Measurements from ENCODE around the gene TNPO2. TPM values are rescaled to one million over a fixed set of nuclear protein-coding genes. Genes with fewer than 3 reads are reported as not detected.

TNPO2 gene
- total RNA-seq: 10 to 100 TPM; 65.2 to 76.4 TPM

GRCh38 chr19:12723641-12724426 is at the start of gene TNPO2:
Gene TNPO2, minus strand, starts transcription at chr19:12723932. Its CDS starts 2,955 bp downstream, at chr19:12720977.
- Mint-ChIP-seq H3K4me1 (ENCODE audit: low read depth) (peaks cover 24% of the 10 kb centered on the region), H3K36me3 (peaks cover 39% of the 10 kb centered on the region), H3K9me3 (no peaks in the 10 kb centered on the region), H3K4me3 (peak within 1 kb of the TSS; percentile 92), H3K27ac (peak within 1 kb of the TSS; percentile 95), H3K27me3 (no peaks in the 10 kb centered on the region)
- CTCF ChIA-PET: interaction anchor here (0.7 to 4.8 kb wide), 12 partner anchors 9 to 161 kb away, joined by 3 to 44 read pairs (median 6); partner anchors contain the start of genes JUNB and TRIR
- POLR2A ChIA-PET: interaction anchor here (0.5 to 3.8 kb wide), 12 partner anchors 8 to 217 kb away, joined by 3 to 73 read pairs (median 6); partner anchors contain the start of genes DHPS, FARSA, FBXW9 and GET3
- intact Hi-C loops (cut with micrococcal nuclease): loop anchor here (1.0 to 5.0 kb wide), 5 partner anchors 9 to 213 kb away; partner anchors contain the start of genes CALR, DHPS, FBXW9 and JUNB
- DNase-seq: peak; percentile 82

- no peak for DNase-seq
- peaks cover 23% of the 10 kb centered on the region for H3K4me1 Mint-ChIP-seq (ENCODE audit: low read depth)
- peak overlapping the region; percentile 20 for H3K4me3 Mint-ChIP-seq
- H3K9me3 Mint-ChIP-seq: no peaks in the 10 kb centered on the region
- ChIA-PET POLR2A (interaction anchor here (0.7 kb wide), 1 partner anchor 24 kb away, joined by 3 read pairs; no protein-coding TSS in a partner anchor), CTCF (interaction anchor here (1.3 to 10.4 kb wide), 5 partner anchors 13 to 76 kb away, joined by 3 to 372 read pairs (median 5); partner anchors contain the start of genes JUNB, PRDX2 and THSD8)
- no peak overlapping the region for H3K27ac Mint-ChIP-seq
- no peaks in the 10 kb centered on the region for H3K27me3 Mint-ChIP-seq
- H3K36me3 Mint-ChIP-seq: no peaks in the 10 kb centered on the region
- intact Hi-C loops (cut with micrococcal nuclease): no loop called here
Measured at GRCh38 chr19:12772323-12772722, 48.6 kb upstream of the TNPO2 start.

GRCh38 chr19:12770922-12771321 is 47.2 kb upstream of the TNPO2 start:
- no peaks in the 10 kb centered on the region for H3K27me3 Mint-ChIP-seq
- peaks cover 21% of the 10 kb centered on the region for H3K4me1 Mint-ChIP-seq (ENCODE audit: low read depth)
- no peak overlapping the region for H3K4me3 Mint-ChIP-seq
- no peaks in the 10 kb centered on the region for H3K9me3 Mint-ChIP-seq
- H3K36me3 Mint-ChIP-seq: no peaks in the 10 kb centered on the region
- ChIA-PET POLR2A (interaction anchor here (0.8 to 2.8 kb wide), 2 partner anchors 21 to 28 kb away, joined by 3 to 17 read pairs; partner anchors contain the start of gene JUNB), CTCF (interaction anchor here (10.4 to 15.7 kb wide), 2 partner anchors 12 to 28 kb away, joined by 110 to 636 read pairs; partner anchors contain the start of genes JUNB, PRDX2, RNASEH2A and THSD8)
- no peak for DNase-seq
- no peak overlapping the region for H3K27ac Mint-ChIP-seq
- intact Hi-C loops (cut with micrococcal nuclease): no loop called here

- DNase-seq: peak; percentile 84
- POLR2A ChIA-PET: interaction anchor here (1.2 to 2.8 kb wide), 3 partner anchors 9 to 27 kb away, joined by 3 to 17 read pairs (median 3); partner anchors contain the start of gene JUNB
- CTCF ChIA-PET: interaction anchor here (0.6 to 15.7 kb wide), 6 partner anchors 9 to 101 kb away, joined by 3 to 636 read pairs (median 6); partner anchors contain the start of genes JUNB, PRDX2, RNASEH2A and THSD8
- Mint-ChIP-seq H3K9me3 (no peaks in the 10 kb centered on the region), H3K27me3 (no peaks in the 10 kb centered on the region), H3K4me1 (ENCODE audit: low read depth) (peaks cover 18% of the 10 kb centered on the region), H3K36me3 (no peaks in the 10 kb centered on the region), H3K4me3 (no peak overlapping the region), H3K27ac (no peak overlapping the region)
- intact Hi-C loops (cut with micrococcal nuclease): no loop called here
Measured at GRCh38 chr19:12769689-12770088, 46.0 kb upstream of the TNPO2 start.

GRCh38 chr19:12767666-12768065 is 43.9 kb upstream of the TNPO2 start:
- POLR2A ChIA-PET: interaction anchor here (0.7 kb wide), 1 partner anchor 28 kb away, joined by 5 read pairs; no protein-coding TSS in a partner anchor
- Mint-ChIP-seq H3K9me3 (no peaks in the 10 kb centered on the region), H3K4me3 (no peak overlapping the region), H3K27ac (no peak overlapping the region), H3K27me3 (no peaks in the 10 kb centered on the region), H3K4me1 (ENCODE audit: low read depth) (peaks cover 12% of the 10 kb centered on the region), H3K36me3 (peaks cover 2% of the 10 kb centered on the region)
- no peak for DNase-seq
- CTCF ChIA-PET: interaction anchor here (2.4 to 15.7 kb wide), 5 partner anchors 9 to 82 kb away, joined by 17 to 636 read pairs (median 110); partner anchors contain the start of genes JUNB, MAST1, PRDX2 and RNASEH2A
- intact Hi-C loops (cut with micrococcal nuclease): loop anchor here (2.0 kb wide), 1 partner anchor 79 kb away; no protein-coding TSS in a partner anchor

- DNase-seq: no peak
- Mint-ChIP-seq H3K27ac (no peak overlapping the region), H3K9me3 (no peaks in the 10 kb centered on the region), H3K36me3 (peaks cover 2% of the 10 kb centered on the region), H3K4me1 (ENCODE audit: low read depth) (peaks cover 12% of the 10 kb centered on the region), H3K27me3 (no peaks in the 10 kb centered on the region), H3K4me3 (no peak overlapping the region)
- intact Hi-C loops (cut with micrococcal nuclease): loop anchor here (2.0 kb wide), 1 partner anchor 80 kb away; no protein-coding TSS in a partner anchor
- CTCF ChIA-PET: interaction anchor here (2.3 to 15.7 kb wide), 6 partner anchors 8 to 82 kb away, joined by 9 to 636 read pairs (median 78); partner anchors contain the start of genes JUNB, MAST1, PRDX2 and RNASEH2A
- POLR2A ChIA-PET: interaction anchor here (3.1 kb wide), 1 partner anchor 26 kb away, joined by 21 read pairs; the partner anchor contains the start of gene JUNB
Measured at GRCh38 chr19:12767150-12767549, 43.4 kb upstream of the TNPO2 start.

- Mint-ChIP-seq H3K27ac (no peak overlapping the region), H3K27me3 (no peaks in the 10 kb centered on the region), H3K4me3 (peak overlapping the region; percentile 43), H3K36me3 (peaks cover 2% of the 10 kb centered on the region), H3K9me3 (no peaks in the 10 kb centered on the region), H3K4me1 (ENCODE audit: low read depth) (peaks cover 12% of the 10 kb centered on the region)
- ChIA-PET CTCF (interaction anchor here (0.7 to 15.7 kb wide), 32 partner anchors 7 to 199 kb away, joined by 3 to 636 read pairs (median 5); partner anchors contain the start of genes GCDH, HOOK2, JUNB and MAST1), POLR2A (interaction anchor here (1.2 to 3.1 kb wide), 5 partner anchors 12 to 81 kb away, joined by 3 to 21 read pairs (median 3); partner anchors contain the start of genes JUNB and THSD8)
- intact Hi-C loops (cut with micrococcal nuclease): loop anchor here (1.0 to 2.0 kb wide), 2 partner anchors 30 to 81 kb away; no protein-coding TSS in a partner anchor
- peak; percentile 91 for DNase-seq
Measured at GRCh38 chr19:12766051-12766521, 42.4 kb upstream of the TNPO2 start.

GRCh38 chr19:12764698-12765097 is 41.0 kb upstream of the TNPO2 start:
- CTCF ChIA-PET: interaction anchor here (0.6 to 15.7 kb wide), 15 partner anchors 9 to 340 kb away, joined by 3 to 636 read pairs (median 5); partner anchors contain the start of genes GET3, JUNB, PRDX2 and RNASEH2A

GRCh38 chr19:12763100-12763499 is 39.4 kb upstream of the TNPO2 start:
- H3K4me1 Mint-ChIP-seq (ENCODE audit: low read depth): peaks cover 5% of the 10 kb centered on the region
- H3K27me3 Mint-ChIP-seq: peaks cover under 1% of the 10 kb centered on the region
- H3K4me3 Mint-ChIP-seq: no peak overlapping the region
- intact Hi-C loops (cut with micrococcal nuclease): no loop called here
- no peak for DNase-seq
- no peaks in the 10 kb centered on the region for H3K9me3 Mint-ChIP-seq
- POLR2A ChIA-PET: no interaction called here
- H3K36me3 Mint-ChIP-seq: peaks cover 2% of the 10 kb centered on the region
- CTCF ChIA-PET: interaction anchor here (0.5 to 15.7 kb wide), 9 partner anchors 11 to 86 kb away, joined by 3 to 636 read pairs (median 5); partner anchors contain the start of genes JUNB, PRDX2, RNASEH2A and RTBDN
- no peak overlapping the region for H3K27ac Mint-ChIP-seq

More at GRCh38 chr19:12764698-12765097, 41.0 kb upstream of the TNPO2 start:
- Mint-ChIP-seq H3K36me3 (peaks cover 2% of the 10 kb centered on the region), H3K9me3 (no peaks in the 10 kb centered on the region), H3K27me3 (no peaks in the 10 kb centered on the region), H3K4me1 (ENCODE audit: low read depth) (peaks cover 9% of the 10 kb centered on the region), H3K27ac (no peak overlapping the region), H3K4me3 (no peak overlapping the region)
- no peak for DNase-seq
- intact Hi-C loops (cut with micrococcal nuclease): no loop called here
- POLR2A ChIA-PET: interaction anchor here (3.1 kb wide), 1 partner anchor 28 kb away, joined by 21 read pairs; the partner anchor contains the start of gene JUNB

- DNase-seq: no peak
- CTCF ChIA-PET: interaction anchor here (0.7 to 15.7 kb wide), 28 partner anchors 8 to 206 kb away, joined by 3 to 636 read pairs (median 6); partner anchors contain the start of genes BEST2, FARSA, FBXW9 and GET3
- H3K27me3 Mint-ChIP-seq: peaks cover 10% of the 10 kb centered on the region
- peaks cover 2% of the 10 kb centered on the region for H3K36me3 Mint-ChIP-seq
- peaks cover 4% of the 10 kb centered on the region for H3K4me1 Mint-ChIP-seq (ENCODE audit: low read depth)
- no peaks in the 10 kb centered on the region for H3K9me3 Mint-ChIP-seq
- no peak overlapping the region for H3K27ac Mint-ChIP-seq
- H3K4me3 Mint-ChIP-seq: no peak overlapping the region
- intact Hi-C loops (cut with micrococcal nuclease): loop anchor here (1.0 kb wide), 1 partner anchor 37 kb away; no protein-coding TSS in a partner anchor
- POLR2A ChIA-PET: interaction anchor here (1.7 kb wide), 1 partner anchor 36 kb away, joined by 8 read pairs; no protein-coding TSS in a partner anchor
Measured at GRCh38 chr19:12759686-12760085, 36.0 kb upstream of the TNPO2 start.

All from activated CD4-positive, alpha-beta memory T cell treated with anti-CD3 and anti-CD28 coated beads for 36 hours (primary cell).